K562 (cell line): ENCODE measurements around the gene TAS2R40. TPM values are rescaled to one million over a fixed set of nuclear protein-coding genes. Genes with fewer than 3 reads are reported as not detected.

Experiments
- ATF7 ChIP-seq: fragments of 450-650 bp; IDR thresholded peaks from 2 replicates; pipeline ENCODE4 v1.7.1; 2014; ENCODE audit warnings: mild to moderate bottlenecking, moderate library complexity
- BDP1 ChIP-seq: IDR thresholded peaks from 3 replicates; pipeline ENCODE4 v1.6.1; 2011; ENCODE audit not compliant: insufficient read length, insufficient read depth
- CBFA2T3 ChIP-seq: fragments of 450-650 bp; IDR thresholded peaks from 2 replicates; pipeline ENCODE4 v1.6.1; 2017
- CREBBP ChIP-seq: IDR thresholded peaks from one replicate; pipeline ENCODE4 v1.6.1; 2012; ENCODE audit warnings: low read depth, mild to moderate bottlenecking, control low read depth, inconsistent platforms, low read length
- CREM ChIP-seq: IDR thresholded peaks from 2 replicates; pipeline ENCODE4 v1.6.1; 2014; ENCODE audit warnings: antibody characterized with exemption, low read depth
- ESRRA ChIP-seq: fragments of 450-650 bp; IDR thresholded peaks from 2 replicates; pipeline ENCODE4 v1.6.1; 2014; ENCODE audit warnings: low read depth, mild to moderate bottlenecking, moderate library complexity, borderline replicate concordance
- HNRNPLL ChIP-seq: fragments of 200-400 bp; formaldehyde crosslinking; IDR thresholded peaks from 2 replicates; pipeline ENCODE4 v1.6.1; 2017; ENCODE audit warnings: low read length, low read depth, mild to moderate bottlenecking; ENCODE audit not compliant: poor library complexity, severe bottlenecking
- JUND ChIP-seq, 2 experiments: IDR thresholded peaks; 2 replicates in 1 of 2; 3 replicates in 1 of 2; pipeline ENCODE4 v1.6.1; 2011; ENCODE audit warnings: borderline replicate concordance in 2 of 2, low read depth in 2 of 2, low read length in 2 of 2, improper control_type of control experiment in 1 of 2, missing biosample characterization in 1 of 2, missing genetic modification characterization in 1 of 2, missing genetic modification reagents in 1 of 2
- KDM4B ChIP-seq, 2 experiments: fragments of 450-650 bp in 1 of 2; sonication (generic) in 1 of 2; IDR thresholded peaks; 2 replicates each; pipeline ENCODE4 v1.6.1; 2016 to 2017; ENCODE audit warnings: borderline replicate concordance in 2 of 2, antibody characterized with exemption in 1 of 2, low read depth in 1 of 2, mild to moderate bottlenecking in 1 of 2
- MYNN ChIP-seq, 2 experiments: sonication (generic); formaldehyde crosslinking in 1 of 2; IDR thresholded peaks; 2 replicates each; pipeline versions ENCODE4 v1.5.0 to v1.6.1; 2016 to 2020; ENCODE audit warnings: antibody characterized with exemption in 1 of 2, missing genetic modification reagents in 1 of 2
- NRF1 ChIP-seq, 2 experiments: fragments of 450-650 bp; IDR thresholded peaks in 1 of 2; conservative IDR thresholded peaks in 1 of 2; 2 replicates each; pipeline ENCODE4 v1.6.1; 2014; ENCODE audit warnings: mild to moderate bottlenecking in 2 of 2
- RBFOX2 ChIP-seq: fragments of 200-400 bp; formaldehyde crosslinking; IDR thresholded peaks from 2 replicates; pipeline ENCODE4 v1.6.1; 2017; ENCODE audit warnings: low read depth, mild to moderate bottlenecking, low read length, moderate library complexity
- SMAD4 ChIP-seq: fragments of 250-450 bp; sonication (Bioruptor Pico); conservative IDR thresholded peaks from 2 replicates; pipeline ENCODE4 v1.8.0; 2021; ENCODE audit warnings: inconsistent platforms, mild to moderate bottlenecking, moderate library complexity
- THRAP3 ChIP-seq: fragments of 450-650 bp; IDR thresholded peaks from 2 replicates; pipeline ENCODE4 v1.6.1; 2016; ENCODE audit warnings: mild to moderate bottlenecking, inconsistent platforms, borderline replicate concordance
- XRCC4 ChIP-seq: IDR thresholded peaks from one replicate; pipeline ENCODE4 v1.6.1; 2011; ENCODE audit not compliant: insufficient read depth, insufficient read length; ENCODE audit errors: extremely low read depth
- ZNF175 ChIP-seq: fragments of 200-800 bp; sonication (Bioruptor generic); IDR thresholded peaks from 2 replicates; pipeline ENCODE4 v1.6.1; 2016; ENCODE audit warnings: low read depth, mild to moderate bottlenecking, missing genetic modification characterization, missing compliant biosample characterization
- ZNF239 ChIP-seq: fragments of 250-450 bp; sonication (Bioruptor Pico); IDR thresholded peaks from 2 replicates; pipeline ENCODE4 v1.4.0; 2020; ENCODE audit warnings: mild to moderate bottlenecking
- ZNF3 ChIP-seq: fragments of 250-450 bp; sonication (Bioruptor Pico); IDR thresholded peaks from 2 replicates; pipeline ENCODE4 v1.5.0; 2021; ENCODE audit warnings: mild to moderate bottlenecking, moderate library complexity
- ZNF696 ChIP-seq: fragments of 250-450 bp; sonication (Bioruptor Pico); conservative IDR thresholded peaks from 2 replicates; pipeline ENCODE4 v1.4.0; 2020; ENCODE audit warnings: mild to moderate bottlenecking, moderate library complexity
- ZNF75A ChIP-seq: fragments of 450-650 bp; formaldehyde crosslinking; IDR thresholded peaks from 2 replicates; pipeline ENCODE4 v1.4.0; 2020; ENCODE audit warnings: mild to moderate bottlenecking
- ZNF77 ChIP-seq: fragments of 250-450 bp; sonication (Bioruptor Pico); IDR thresholded peaks from 2 replicates; pipeline ENCODE4 v1.5.0; 2020
- polyA plus RNA-seq, 8 experiments: library from polyadenylated mRNA; depleted of rRNA in 4 of 8; stranded (reverse) in 5 of 8; unstranded in 3 of 8; fragments of >200 nt; fragmentation: Nextera tagmentation in 2 of 8; fragmentation: Illumina TruSeq in 1 of 8; extraction: Ambion mirVana in 2 of 8; extraction: Trizol in 1 of 8; gene quantifications; 2 replicates each; pipeline versions ENCODE4 v1.2.1 to v1.2.3, GENCODE V29; 2011 to 2014; ENCODE audit warnings: inconsistent platforms in 1 of 8, missing spikeins in 1 of 8
- total RNA-seq, 7 experiments: library from RNA; depleted of rRNA in 6 of 7; stranded (reverse); fragments of >200 nt in 6 of 7; fragmentation: Illumina TruSeq in 2 of 7; extraction: Trizol in 2 of 7; gene quantifications; 2 replicates each; pipeline versions ENCODE4 v1.2.1 to v1.2.3, GENCODE V29; 2011 to 2021; ENCODE audit warnings: low replicate concordance in 1 of 7
- TF ChIP-seq, protein P1 (sequence below): fragments of 450-650 bp; IDR thresholded peaks from 2 replicates; pipeline ENCODE4 v1.6.1; 2018; ENCODE audit not compliant: partially characterized antibody

TAS2R40 gene
- total and polyA plus RNA-seq, 9 of the 15 experiments (the other 6 are each of a cell fraction or from before 2014, with no cell fraction given), result not detected

DNA sequence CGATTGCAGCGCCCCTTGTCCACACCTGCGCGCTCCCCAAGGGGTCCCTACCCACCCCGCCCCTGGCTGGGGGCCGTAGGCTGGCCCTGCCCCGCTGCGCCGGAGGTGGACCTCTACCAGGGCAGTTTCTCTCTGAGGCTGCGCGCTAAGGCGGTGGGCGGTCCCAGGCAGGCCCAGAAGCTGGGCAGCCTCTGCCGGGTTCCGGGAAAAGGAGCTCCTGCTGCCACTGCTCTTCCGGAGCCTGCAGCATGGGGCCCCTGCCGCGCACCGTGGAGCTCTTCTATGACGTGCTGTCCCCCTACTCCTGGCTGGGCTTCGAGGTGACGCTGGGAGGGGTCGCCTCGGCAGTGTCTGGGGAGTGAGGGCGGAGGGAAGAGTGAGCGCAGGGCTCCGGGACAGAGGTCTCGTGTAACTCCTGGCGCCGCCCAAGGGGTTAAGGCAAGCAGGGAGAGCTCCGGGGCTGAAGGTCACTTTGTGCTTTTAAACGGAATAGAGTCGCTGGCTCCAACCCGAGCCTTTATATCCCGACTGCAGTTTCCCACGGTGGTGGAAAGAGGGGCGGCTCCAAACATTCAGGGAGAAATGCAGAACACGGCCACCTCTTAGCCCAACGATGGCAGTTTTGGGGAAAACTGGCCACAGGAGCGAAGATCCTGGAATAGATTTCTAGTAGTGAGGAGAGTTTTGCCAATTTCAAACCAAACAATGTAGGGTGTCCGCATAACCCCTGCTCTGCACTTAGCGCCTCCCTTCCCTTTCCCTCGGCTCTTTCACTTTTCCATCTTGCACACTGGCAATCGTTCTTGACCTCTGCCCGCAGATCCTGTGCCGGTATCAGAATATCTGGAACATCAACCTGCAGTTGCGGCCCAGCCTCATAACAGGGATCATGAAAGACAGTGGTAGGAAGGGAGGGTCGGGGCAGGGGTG, 41.7 kb downstream of the TAS2R40 start, which contains the start of gene GSTK1 (continued):
- peak; percentile 92 to 93 for TF ChIP-seq NRF1 (conservative IDR thresholded peaks at IDR 0.05 in 1 of 2, IDR thresholded peaks at IDR 0.05 in 1 of 2)
- TF ChIP-seq BDP1, result no peak
- 0 out of 2 replicates have a peak, but pooled peaks have one; percentile 63 for TF ChIP-seq CREM
- no peak; the same call in 1 of the 2 replicates for TF ChIP-seq ZNF239 (CRISPR knock-in tag)
- TF ChIP-seq THRAP3, result no peak
- peak; percentile 94 for TF ChIP-seq ESRRA
- TF ChIP-seq JUND (IDR thresholded peaks at IDR 0.05; ENCODE audit: borderline replicate concordance, low read depth, low read length), result peak; percentile 29
- no peak; the same call in 2 of the 3 replicates for TF ChIP-seq JUND (tag; IDR thresholded peaks at IDR 0.05; ENCODE audit: borderline replicate concordance, low read depth, low read length)
- no peak for TF ChIP-seq ZNF3 (CRISPR knock-in tag)
- no peak for TF ChIP-seq ZNF175 (CRISPR knock-in tag)
- peak; percentile 58; the same call in 1 of the 2 replicates for TF ChIP-seq MYNN (IDR thresholded peaks at IDR 0.05)
- no peak for TF ChIP-seq MYNN (CRISPR knock-in tag; IDR thresholded peaks at IDR 0.05)
- TF ChIP-seq RBFOX2, result peak; percentile 98
- TF ChIP-seq, protein P1, sequence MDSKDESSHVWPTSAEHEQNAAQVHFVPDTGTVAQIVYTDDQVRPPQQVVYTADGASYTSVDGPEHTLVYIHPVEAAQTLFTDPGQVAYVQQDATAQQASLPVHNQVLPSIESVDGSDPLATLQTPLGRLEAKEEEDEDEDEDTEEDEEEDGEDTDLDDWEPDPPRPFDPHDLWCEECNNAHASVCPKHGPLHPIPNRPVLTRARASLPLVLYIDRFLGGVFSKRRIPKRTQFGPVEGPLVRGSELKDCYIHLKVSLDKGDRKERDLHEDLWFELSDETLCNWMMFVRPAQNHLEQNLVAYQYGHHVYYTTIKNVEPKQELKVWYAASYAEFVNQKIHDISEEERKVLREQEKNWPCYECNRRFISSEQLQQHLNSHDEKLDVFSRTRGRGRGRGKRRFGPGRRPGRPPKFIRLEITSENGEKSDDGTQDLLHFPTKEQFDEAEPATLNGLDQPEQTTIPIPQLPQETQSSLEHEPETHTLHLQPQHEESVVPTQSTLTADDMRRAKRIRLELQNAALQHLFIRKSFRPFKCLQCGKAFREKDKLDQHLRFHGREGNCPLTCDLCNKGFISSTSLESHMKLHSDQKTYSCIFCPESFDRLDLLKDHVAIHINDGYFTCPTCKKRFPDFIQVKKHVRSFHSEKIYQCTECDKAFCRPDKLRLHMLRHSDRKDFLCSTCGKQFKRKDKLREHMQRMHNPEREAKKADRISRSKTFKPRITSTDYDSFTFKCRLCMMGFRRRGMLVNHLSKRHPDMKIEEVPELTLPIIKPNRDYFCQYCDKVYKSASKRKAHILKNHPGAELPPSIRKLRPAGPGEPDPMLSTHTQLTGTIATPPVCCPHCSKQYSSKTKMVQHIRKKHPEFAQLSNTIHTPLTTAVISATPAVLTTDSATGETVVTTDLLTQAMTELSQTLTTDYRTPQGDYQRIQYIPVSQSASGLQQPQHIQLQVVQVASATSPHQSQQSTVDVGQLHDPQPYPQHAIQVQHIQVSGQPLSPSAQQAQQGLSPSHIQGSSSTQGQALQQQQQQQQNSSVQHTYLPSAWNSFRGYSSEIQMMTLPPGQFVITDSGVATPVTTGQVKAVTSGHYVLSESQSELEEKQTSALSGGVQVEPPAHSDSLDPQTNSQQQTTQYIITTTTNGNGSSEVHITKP, result peak; percentile 44
- TF ChIP-seq ZNF77, result peak; percentile 76; the same call in 1 of the 2 replicates
- peak in 1 of 2 experiments; percentile 87; a peak in 1 of 4 replicates for TF ChIP-seq KDM4B (IDR thresholded peaks at IDR 0.05; ENCODE audit: borderline replicate concordance in 2 of 2, low read depth in 1 of 2)
- no peak for TF ChIP-seq ZNF75A (CRISPR knock-in tag)
- no peak for TF ChIP-seq XRCC4
- peak; percentile 74 for TF ChIP-seq ATF7
- no peak for TF ChIP-seq CBFA2T3
- no peak for TF ChIP-seq ZNF696 (CRISPR knock-in tag)
- TF ChIP-seq CREBBP, result no peak
- TF ChIP-seq SMAD4, result peak; percentile 73
- peak; percentile 25 for TF ChIP-seq HNRNPLL
